Measurements from ENCODE around the gene DLG2. TPM values are rescaled to one million over a fixed set of nuclear protein-coding genes. Genes with fewer than 3 reads are reported as not detected.

DLG2 gene
- total and polyA plus RNA-seq, 2 of the 4 experiments (the other 2 are of a cell fraction), result 0.31 to 0.36 TPM

- H2AFZ ChIP-seq (replicated peaks; ENCODE audit: low read length, poor library complexity), result no peak overlapping the region
- WGBS, 2 experiments (ENCODE audit: extremely low coverage in 2 of 2, insufficient read length in 1 of 2), result 100% methylated on average over 1 of the region's 1 CpG; no CpG with 5 or more reads in 1 of the 2 experiments
- no peak overlapping the region for H2AK9ac ChIP-seq (replicated peaks; ENCODE audit: low read depth, low read length, poor library complexity)
- ChIA-PET POLR2A (ENCODE audit: unreplicated experiment) (no interaction called here), CTCF (no interaction called here)
- H3K27ac ChIP-seq (ENCODE audit: insufficient read depth, low read length), result no peak overlapping the region
- H4K8ac ChIP-seq (ENCODE audit: low read depth in 2 of 2, low read length in 2 of 2), result no peak overlapping the region
- no peaks in the 10 kb centered on the region for H3K27me3 ChIP-seq (ENCODE audit: control insufficient read depth, insufficient read depth, low read length)
- no peak overlapping the region for H3K9ac ChIP-seq (ENCODE audit: low read depth, low read length)
- intact Hi-C loops (cut with micrococcal nuclease) (no loop called here), in situ Hi-C loops (cut with MboI; ENCODE audit: low sequenced_read_pairs) (no loop called here), dilution Hi-C loops (cut with HindIII; ENCODE audit: low sequenced_read_pairs, unreplicated experiment) (no loop called here)
- H4K91ac ChIP-seq (ENCODE audit: insufficient read depth, low read depth, low read length), result no peak overlapping the region
- H4K5ac ChIP-seq (ENCODE audit: low read depth, low read length), result no peak overlapping the region
- H3K23ac ChIP-seq (ENCODE audit: low read depth, low read length), result no peak overlapping the region
- no peak overlapping the region for H2BK20ac ChIP-seq (ENCODE audit: low read depth, low read length)
- no peaks in the 10 kb centered on the region for H4K20me1 ChIP-seq (ENCODE audit: insufficient read depth, low read length)
- no peak overlapping the region for H3K4me2 ChIP-seq (ENCODE audit: low read depth, low read length)
- no peak overlapping the region for H3K4ac ChIP-seq (ENCODE audit: low read depth, low read length)
- BruUV-seq (replicated peaks), result no TSS peak
- no peaks in the 10 kb centered on the region for H3K4me1 ChIP-seq (ENCODE audit: control insufficient read depth, insufficient read depth, low read length)
- H2BK5ac ChIP-seq (ENCODE audit: low read depth, low read length, poor library complexity, severe bottlenecking), result no peak overlapping the region
- H2AK5ac ChIP-seq (ENCODE audit: low read depth, low read length), result no peak overlapping the region
- DNase-seq (no peak), ATAC-seq (ENCODE audit: low read depth) (no peak)
- peaks cover 6% of the 10 kb centered on the region for H3K36me3 ChIP-seq (ENCODE audit: control insufficient read depth, insufficient read depth, low read length)
- no peak overlapping the region for H3K18ac ChIP-seq (ENCODE audit: low read depth, low read length)
- TF ChIP-seq CEBPB (IDR thresholded peaks at IDR 0.05; ENCODE audit: low read depth, low read length) (no peak), POLR2A (IDR thresholded peaks at IDR 0.05; ENCODE audit: low read depth, low read length) (no peak), FOS (IDR thresholded peaks at IDR 0.05; ENCODE audit: low read depth, low read length) (no peak), BHLHE40 (IDR thresholded peaks at IDR 0.05; ENCODE audit: low read depth, low read length) (no peak), ELK1 (IDR thresholded peaks at IDR 0.05; ENCODE audit: borderline replicate concordance, low read depth, low read length) (no peak), RFX5 (IDR thresholded peaks at IDR 0.05; ENCODE audit: low read depth, low read length) (no peak), SMC3 (IDR thresholded peaks at IDR 0.05; ENCODE audit: low read depth, low read length) (no peak), MAFK (IDR thresholded peaks at IDR 0.05; ENCODE audit: low read depth, low read length) (no peak), RCOR1 (IDR thresholded peaks at IDR 0.05; ENCODE audit: insufficient replicate concordance, low read length) (no peak), MAZ (IDR thresholded peaks at IDR 0.05; ENCODE audit: borderline replicate concordance, low read depth, low read length) (no peak), MXI1 (IDR thresholded peaks at IDR 0.05; ENCODE audit: borderline replicate concordance, low read depth, low read length) (no peak), NFE2L2 (IDR thresholded peaks at IDR 0.05; ENCODE audit: low read depth, low read length) (no peak), USF2 (IDR thresholded peaks at IDR 0.05; ENCODE audit: low read depth, low read length) (no peak), RAD21 (IDR thresholded peaks at IDR 0.05; ENCODE audit: low read length) (no peak), CTCF (conservative IDR thresholded peaks at IDR 0.05; ENCODE audit: low read depth, low read length) (no peak), CHD1 (IDR thresholded peaks at IDR 0.05; ENCODE audit: low read depth, low read length) (no peak)
- peaks cover 16 to 48% of the 10 kb centered on the region in 2 experiments for H3K79me1 ChIP-seq (ENCODE audit: low read depth in 1 of 2, low read length in 2 of 2)
- no peaks in the 10 kb centered on the region for H3K9me1 ChIP-seq (ENCODE audit: insufficient read depth, low read length)
- H3K9me3 ChIP-seq (ENCODE audit: control insufficient read depth, insufficient read depth, low read length), result no peaks in the 10 kb centered on the region
- no peak overlapping the region for H2BK15ac ChIP-seq (ENCODE audit: low read depth, low read length)
- no peak overlapping the region for H3K56ac ChIP-seq (ENCODE audit: extremely low read depth, insufficient read depth, low read length)
- H3K4me3 ChIP-seq (ENCODE audit: insufficient read depth, low read depth, low read length), result no peak overlapping the region
- H3K14ac ChIP-seq (replicated peaks; ENCODE audit: low read depth, low read length), result no peak overlapping the region
- no peak overlapping the region for H2BK120ac ChIP-seq (ENCODE audit: low read depth, low read length)
These were observed 24.0 kb upstream of the DLG2 start for GRCh38 chr11:85651118-85651517.

All from IMR-90 (cell line).